NB4 (cell line): ENCODE data around the gene GARIN1A.
"Not testable (repeated sequence)": the region's sequence is repeated elsewhere in the genome, so short reads cannot be mapped to it uniquely, and the experiment has no call there.

ENCODE experiments used
- DNase-seq: peaks from one replicate; pipeline ENCODE4 v3.0.0; 2010; ENCODE audit warnings: low read depth
- H3K4me3 ChIP-seq: one replicate; pipeline ENCODE4 v1.5.1; 2011; ENCODE audit warnings: mild to moderate bottlenecking, low read depth, low read length, moderate library complexity
- CTCF ChIP-seq: IDR thresholded peaks from one replicate; pipeline ENCODE4 v1.5.1; 2012; ENCODE audit warnings: low read depth, low read length
- MAX ChIP-seq: IDR thresholded peaks from 2 replicates; pipeline ENCODE4 v1.6.1; 2011; ENCODE audit warnings: low read depth, low read length
- MYC ChIP-seq: IDR thresholded peaks from 2 replicates; pipeline ENCODE4 v1.6.1; 2011; ENCODE audit warnings: low read depth, low read length
- POLR2A ChIP-seq: IDR thresholded peaks from 2 replicates; pipeline ENCODE4 v1.6.1; 2011; ENCODE audit warnings: mild to moderate bottlenecking; ENCODE audit not compliant: insufficient read length; ENCODE audit errors: extremely low read depth

The GARIN1A gene

GRCh38 chr7:128673571-128673970 is 1.5 kb downstream of the GARIN1A start:
- no peak for DNase-seq
- TF ChIP-seq POLR2A (no peak), MYC (no peak), MAX (no peak), CTCF (no peak)
- H3K4me3 ChIP-seq = no peak overlapping the region

GRCh38 chr7:128676665-128677064 is 4.6 kb downstream of the GARIN1A start:
- H3K4me3 ChIP-seq = no peak overlapping the region
- no peak for DNase-seq
- no peak for TF ChIP-seq CTCF
- no peak for TF ChIP-seq MYC
- TF ChIP-seq MAX = no peak
- TF ChIP-seq POLR2A = no peak

- TF ChIP-seq CTCF (no peak), POLR2A (no peak), MAX (no peak), MYC (no peak)
- DNase-seq = no peak
- no peak overlapping the region for H3K4me3 ChIP-seq
Measured at GRCh38 chr7:128679920-128680319, 7.8 kb downstream of the GARIN1A start.

GRCh38 chr7:128681794-128682537 is 9.9 kb downstream of the GARIN1A start:
- no peak for TF ChIP-seq POLR2A
- TF ChIP-seq MAX = no peak
- TF ChIP-seq CTCF = no peak
- no peak for TF ChIP-seq MYC
- no peak for DNase-seq
- no peak overlapping the region for H3K4me3 ChIP-seq

GRCh38 chr7:128683270-128683669 is 11.2 kb downstream of the GARIN1A start:
- H3K4me3 ChIP-seq, DNase-seq: not testable (repeated sequence)

GRCh38 chr7:128683738-128684137 is 11.6 kb downstream of the GARIN1A start:
- H3K4me3 ChIP-seq = not testable (repeated sequence)

GRCh38 chr7:128687131-128687530 is 15.0 kb downstream of the GARIN1A start:
- TF ChIP-seq CTCF (no peak), MAX (no peak), MYC (no peak), POLR2A (no peak)
- DNase-seq = no peak
- no peak overlapping the region for H3K4me3 ChIP-seq

More at GRCh38 chr7:128683738-128684137, 11.6 kb downstream of the GARIN1A start:
- not testable (repeated sequence) for DNase-seq
